Osteoblast (primary cell): ENCODE data around the gene CACNA1E. TPM values are rescaled to one million over a fixed set of nuclear protein-coding genes. Genes with fewer than 3 reads are reported as not detected.

Experiments
- DNase-seq: peaks from one replicate; pipeline ENCODE4 v3.0.0; 2011; ENCODE audit warnings: low spot score, mixed read lengths; ENCODE audit not compliant: insufficient read length; ENCODE audit errors: missing footprints
- H2AFZ ChIP-seq: 2 replicates; pipeline ENCODE4 v1.6.0; 2011; ENCODE audit warnings: mild to moderate bottlenecking, low read length
- H3K27ac ChIP-seq: 2 replicates; pipeline ENCODE4 v1.5.1; 2011; ENCODE audit warnings: mild to moderate bottlenecking, low read depth, low read length, moderate library complexity
- H3K27me3 ChIP-seq: 2 replicates; pipeline ENCODE4 v1.6.0; 2012; ENCODE audit warnings: mild to moderate bottlenecking, control low read depth, inconsistent platforms, low read length, moderate library complexity; ENCODE audit not compliant: insufficient read depth
- H3K36me3 ChIP-seq: 2 replicates; pipeline ENCODE4 v1.5.1; 2011; ENCODE audit warnings: mild to moderate bottlenecking, low read length, control low read depth, moderate library complexity; ENCODE audit not compliant: insufficient read depth
- H3K4me1 ChIP-seq: 2 replicates; pipeline ENCODE4 v1.5.1; 2011; ENCODE audit warnings: mild to moderate bottlenecking, low read length, control low read depth, moderate library complexity; ENCODE audit not compliant: insufficient read depth
- H3K4me2 ChIP-seq: 2 replicates; pipeline ENCODE4 v1.6.0; 2011; ENCODE audit warnings: mild to moderate bottlenecking, low read length; ENCODE audit not compliant: insufficient read depth
- H3K4me3 ChIP-seq: fragments of 200-600 bp; sonication (generic); 3 replicates; pipeline ENCODE4 v1.5.1; 2012; ENCODE audit warnings: mild to moderate bottlenecking, low read length, inconsistent platforms; ENCODE audit not compliant: insufficient read depth
- H3K79me2 ChIP-seq: 2 replicates; pipeline ENCODE4 v1.6.0; 2012; ENCODE audit warnings: mild to moderate bottlenecking, low read length, control low read depth, inconsistent platforms; ENCODE audit not compliant: insufficient read depth
- H3K9me3 ChIP-seq: 2 replicates; pipeline ENCODE4 v1.5.1; 2011; ENCODE audit warnings: low read depth, low read length, control low read depth
- H4K20me1 ChIP-seq: 2 replicates; pipeline ENCODE4 v1.6.0; 2012; ENCODE audit warnings: mild to moderate bottlenecking, low read length, control low read depth; ENCODE audit not compliant: insufficient read depth
- total RNA-seq: library from RNA; depleted of rRNA; stranded (reverse); fragments of >200 nt; gene quantifications from 2 replicates; pipeline ENCODE4 v1.2.3, GENCODE V29; 2012
- TF ChIP-seq, protein P1 (sequence below): IDR thresholded peaks from 2 replicates; pipeline ENCODE4 v1.5.1; 2011; ENCODE audit warnings: mild to moderate bottlenecking, low read depth, low read length, moderate library complexity; ENCODE audit errors: extremely low read depth

CACNA1E gene
- total RNA-seq, 1 donor, result under 0.01 TPM

DNA sequence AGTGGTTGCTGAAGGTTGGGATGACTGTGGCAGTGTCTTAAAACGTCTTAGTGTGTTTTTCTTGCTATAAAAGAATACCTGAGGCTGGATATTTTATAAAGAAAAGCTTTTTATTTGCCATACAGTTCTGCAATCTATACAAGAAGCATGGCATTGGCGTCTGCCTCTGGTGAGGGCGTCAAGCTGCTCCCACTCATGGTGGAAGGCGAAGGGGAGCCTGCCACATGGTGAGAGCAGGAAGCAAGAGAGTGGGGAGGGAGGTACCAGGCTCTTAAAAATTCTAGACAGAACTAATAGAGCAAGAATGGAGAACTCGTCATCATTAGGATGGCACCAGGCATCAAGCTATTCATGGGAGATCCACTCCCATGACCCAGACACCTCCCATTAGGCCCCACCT lies 140.5 kb downstream of the CACNA1E start:
- TF ChIP-seq, protein P1, sequence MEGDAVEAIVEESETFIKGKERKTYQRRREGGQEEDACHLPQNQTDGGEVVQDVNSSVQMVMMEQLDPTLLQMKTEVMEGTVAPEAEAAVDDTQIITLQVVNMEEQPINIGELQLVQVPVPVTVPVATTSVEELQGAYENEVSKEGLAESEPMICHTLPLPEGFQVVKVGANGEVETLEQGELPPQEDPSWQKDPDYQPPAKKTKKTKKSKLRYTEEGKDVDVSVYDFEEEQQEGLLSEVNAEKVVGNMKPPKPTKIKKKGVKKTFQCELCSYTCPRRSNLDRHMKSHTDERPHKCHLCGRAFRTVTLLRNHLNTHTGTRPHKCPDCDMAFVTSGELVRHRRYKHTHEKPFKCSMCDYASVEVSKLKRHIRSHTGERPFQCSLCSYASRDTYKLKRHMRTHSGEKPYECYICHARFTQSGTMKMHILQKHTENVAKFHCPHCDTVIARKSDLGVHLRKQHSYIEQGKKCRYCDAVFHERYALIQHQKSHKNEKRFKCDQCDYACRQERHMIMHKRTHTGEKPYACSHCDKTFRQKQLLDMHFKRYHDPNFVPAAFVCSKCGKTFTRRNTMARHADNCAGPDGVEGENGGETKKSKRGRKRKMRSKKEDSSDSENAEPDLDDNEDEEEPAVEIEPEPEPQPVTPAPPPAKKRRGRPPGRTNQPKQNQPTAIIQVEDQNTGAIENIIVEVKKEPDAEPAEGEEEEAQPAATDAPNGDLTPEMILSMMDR, result no peak
- DNase-seq, result no peak
- no peaks in the 10 kb centered on the region for H3K79me2 ChIP-seq
- no peaks in the 10 kb centered on the region for H3K4me1 ChIP-seq
- H3K27ac ChIP-seq, result no peak overlapping the region
- no peaks in the 10 kb centered on the region for H3K9me3 ChIP-seq
- no peaks in the 10 kb centered on the region for H4K20me1 ChIP-seq
- H3K4me3 ChIP-seq, result no peak overlapping the region
- no peaks in the 10 kb centered on the region for H3K27me3 ChIP-seq
- H3K4me2 ChIP-seq, result no peak overlapping the region
- no peak overlapping the region for H2AFZ ChIP-seq
- no peaks in the 10 kb centered on the region for H3K36me3 ChIP-seq

DNA sequence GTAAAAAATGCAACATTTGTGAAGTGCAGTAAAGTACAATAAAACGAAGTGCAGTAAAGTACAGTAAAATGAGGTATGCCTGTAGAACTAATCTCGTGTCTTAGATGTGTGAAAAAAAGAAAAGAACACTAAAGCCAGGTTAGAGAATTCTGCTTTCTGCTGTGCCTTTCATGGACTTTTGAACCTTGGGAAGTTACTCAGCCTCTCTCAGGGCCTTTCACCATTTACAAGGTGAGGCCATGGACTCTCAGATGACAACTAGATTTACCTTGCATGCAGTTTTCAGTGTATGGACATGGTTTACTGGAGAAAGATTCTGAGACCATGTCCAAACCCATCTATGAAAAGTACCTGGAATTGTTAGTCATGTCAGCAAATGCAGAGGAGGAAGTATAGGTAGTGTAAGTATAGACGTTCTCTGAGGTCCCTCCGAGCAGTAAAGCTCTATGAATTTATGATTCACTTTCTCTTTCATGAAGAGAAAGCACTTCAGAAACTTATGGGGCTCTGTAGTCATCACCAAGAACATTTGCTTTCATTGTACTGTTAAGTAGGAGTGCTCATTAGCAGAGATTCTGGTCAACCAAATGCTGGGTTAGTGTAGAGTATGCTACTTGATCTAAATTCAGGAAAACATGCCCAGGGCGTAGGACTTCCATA lies 143.1 kb downstream of the CACNA1E start:
- Histone ChIP-seq H3K27ac (no peak overlapping the region), H3K4me3 (no peak overlapping the region), H2AFZ (no peak overlapping the region), H3K4me2 (no peak overlapping the region), H4K20me1 (no peaks in the 10 kb centered on the region), H3K4me1 (no peaks in the 10 kb centered on the region), H3K27me3 (no peaks in the 10 kb centered on the region), H3K36me3 (no peaks in the 10 kb centered on the region), H3K79me2 (no peaks in the 10 kb centered on the region), H3K9me3 (no peaks in the 10 kb centered on the region)
- TF ChIP-seq, protein P1, result no peak
- no peak for DNase-seq

DNA sequence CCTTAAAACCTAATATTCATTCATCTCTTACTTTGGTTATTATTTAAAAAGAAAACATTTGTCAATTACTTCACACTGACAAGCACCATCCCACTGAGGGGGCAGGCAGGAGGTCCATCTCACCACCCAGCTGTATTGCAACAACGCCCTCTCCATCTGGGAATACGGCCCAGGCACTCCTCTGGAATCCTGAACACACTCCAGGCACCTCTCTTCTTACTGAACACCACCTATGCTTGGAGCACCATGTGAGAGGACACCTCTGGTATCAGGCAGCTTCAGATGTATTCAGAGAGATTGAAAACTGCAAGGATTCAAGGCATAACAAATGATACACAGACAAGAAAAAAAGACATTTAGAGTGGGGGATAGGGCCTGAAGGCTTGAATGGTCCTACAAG lies 147.1 kb downstream of the CACNA1E start:
- no peak for DNase-seq
- no peak overlapping the region for H3K4me2 ChIP-seq
- no peaks in the 10 kb centered on the region for H3K4me1 ChIP-seq
- H4K20me1 ChIP-seq, result no peaks in the 10 kb centered on the region
- H3K79me2 ChIP-seq, result no peaks in the 10 kb centered on the region
- no peak overlapping the region for H3K27ac ChIP-seq
- no peaks in the 10 kb centered on the region for H3K27me3 ChIP-seq
- no peaks in the 10 kb centered on the region for H3K36me3 ChIP-seq
- TF ChIP-seq, protein P1, result no peak
- H3K9me3 ChIP-seq, result no peaks in the 10 kb centered on the region
- no peak overlapping the region for H2AFZ ChIP-seq
- no peak overlapping the region for H3K4me3 ChIP-seq

GRCh38 chr1:181630838-181631237 lies 147.5 kb downstream of the CACNA1E start:
- no peaks in the 10 kb centered on the region for H3K79me2 ChIP-seq
- no peaks in the 10 kb centered on the region for H3K27me3 ChIP-seq
- TF ChIP-seq, protein P1, result no peak
- H3K4me3 ChIP-seq, result no peak overlapping the region
- H2AFZ ChIP-seq, result no peak overlapping the region
- no peaks in the 10 kb centered on the region for H4K20me1 ChIP-seq
- no peaks in the 10 kb centered on the region for H3K4me1 ChIP-seq
- no peaks in the 10 kb centered on the region for H3K9me3 ChIP-seq
- H3K4me2 ChIP-seq, result no peak overlapping the region
- no peak overlapping the region for H3K27ac ChIP-seq
- no peak for DNase-seq
- H3K36me3 ChIP-seq, result no peaks in the 10 kb centered on the region
